C1 segment of cervical spinal cord (tissue), 14 donors: Measurements from ENCODE around the gene PEX5.
A peak's percentile ranks its signal among the peaks of the same experiment; 100 is the strongest.
"Not testable (repeated sequence)": the region's sequence is repeated elsewhere in the genome, so short reads cannot be mapped to it uniquely, and the experiment has no call there.

Experiments
- DNase-seq, 14 donors: peaks; one replicate each; lab custom pipeline; 2025; lab: John Stamatoyannopoulos, UW

PEX5 gene

GRCh38 chr12:7213745-7214144, 24.3 kb downstream of the PEX5 start:
- DNase-seq, result not testable (repeated sequence)

GRCh38 chr12:7217475-7218069, 28.1 kb downstream of the PEX5 start:
- DNase-seq, result no peak

- DNase-seq, result peak in 9 of 14 donors; percentile 3 to 42 (median 15)
Measured at GRCh38 chr12:7219599-7220243, 30.2 kb downstream of the PEX5 start.

- DNase-seq, result no peak
Measured at GRCh38 chr12:7221486-7221885, 32.0 kb downstream of the PEX5 start.

GRCh38 chr12:7229741-7230140, 40.3 kb downstream of the PEX5 start:
- no peak for DNase-seq

- no peak for DNase-seq
Measured at GRCh38 chr12:7241404-7242005, 52.0 kb downstream of the PEX5 start.

- DNase-seq, result no peak
Measured at GRCh38 chr12:7242176-7243101, 53.0 kb downstream of the PEX5 start.

- not testable (repeated sequence) for DNase-seq
Measured at GRCh38 chr12:7251328-7251996, 62.0 kb downstream of the PEX5 start.

- DNase-seq, result no peak
Measured at GRCh38 chr12:7259060-7259459, 69.6 kb downstream of the PEX5 start.
